Prostate gland (tissue), 2 donors: ENCODE measurements around the gene FANCE.
A peak's percentile ranks its signal among the peaks of the same experiment; 100 is the strongest.

Experiments used
- POLR2A ChIP-seq: fragments of 450-650 bp; IDR thresholded peaks from one replicate; pipeline ENCODE4 v1.6.1; 2016; ENCODE audit warnings: antibody characterized with exemption, mild to moderate bottlenecking
- POLR2AphosphoS5 ChIP-seq: sonication (generic); formaldehyde crosslinking; IDR thresholded peaks from one replicate; pipeline ENCODE4 v1.6.1; 2017; ENCODE audit warnings: antibody characterized with exemption
- TF ChIP-seq, protein P1 (sequence below), 4 experiments: fragments of 200-600 bp in 2 of 4; fragments of 450-650 bp in 2 of 4; sonication (generic) in 2 of 4; IDR thresholded peaks; 1 replicate in 3 of 4; 2 replicates in 1 of 4; pipeline ENCODE4 v1.5.1; 2016 to 2019; ENCODE audit warnings: antibody characterized with exemption in 4 of 4, mild to moderate bottlenecking in 2 of 4, moderate library complexity in 2 of 4

DNA sequence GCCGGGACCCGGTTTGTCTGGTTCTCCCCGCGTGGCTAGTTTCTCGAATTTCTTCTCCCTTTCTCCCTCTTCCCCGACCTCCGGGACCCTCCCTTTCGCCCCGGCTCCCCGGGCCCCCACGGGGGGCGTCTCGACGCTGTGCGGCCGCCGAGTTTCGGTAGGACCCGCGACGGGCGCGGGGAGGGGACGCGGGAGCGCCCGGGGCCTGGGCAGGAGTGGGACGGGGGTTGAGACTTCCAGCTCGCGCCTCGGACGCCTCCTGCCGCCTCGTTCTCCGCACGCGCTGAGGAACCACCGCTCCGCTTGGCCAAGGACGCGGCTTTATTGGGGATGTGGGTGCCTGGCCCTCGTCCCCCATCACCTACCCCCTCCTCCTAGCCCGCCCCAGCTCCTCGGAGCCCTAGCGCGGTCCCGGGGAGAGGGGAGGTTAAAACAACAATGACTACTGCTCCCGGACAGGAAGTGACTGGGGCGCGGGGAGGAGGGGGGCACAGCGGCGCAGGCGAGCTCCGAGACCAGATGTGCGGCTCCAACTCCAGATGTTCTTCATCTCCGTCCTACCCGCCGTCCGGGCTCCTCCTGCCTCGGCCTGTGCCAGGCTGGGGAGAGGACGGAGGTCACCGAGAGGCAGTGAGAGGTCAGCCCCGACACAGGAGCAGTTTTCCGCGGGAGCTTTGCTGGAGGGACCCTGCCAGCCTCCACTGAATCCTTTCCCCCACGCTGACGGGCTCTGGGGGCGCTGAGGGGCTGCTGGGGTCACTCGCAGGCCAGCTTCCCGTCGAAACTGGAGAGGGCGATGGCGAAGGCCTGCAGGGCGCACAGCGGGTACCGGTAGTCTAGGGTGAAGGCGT lies 45.7 kb downstream of the FANCE start:
- TF ChIP-seq POLR2A = peak; percentile 45
- TF ChIP-seq POLR2AphosphoS5 = no peak
- TF ChIP-seq, protein P1, sequence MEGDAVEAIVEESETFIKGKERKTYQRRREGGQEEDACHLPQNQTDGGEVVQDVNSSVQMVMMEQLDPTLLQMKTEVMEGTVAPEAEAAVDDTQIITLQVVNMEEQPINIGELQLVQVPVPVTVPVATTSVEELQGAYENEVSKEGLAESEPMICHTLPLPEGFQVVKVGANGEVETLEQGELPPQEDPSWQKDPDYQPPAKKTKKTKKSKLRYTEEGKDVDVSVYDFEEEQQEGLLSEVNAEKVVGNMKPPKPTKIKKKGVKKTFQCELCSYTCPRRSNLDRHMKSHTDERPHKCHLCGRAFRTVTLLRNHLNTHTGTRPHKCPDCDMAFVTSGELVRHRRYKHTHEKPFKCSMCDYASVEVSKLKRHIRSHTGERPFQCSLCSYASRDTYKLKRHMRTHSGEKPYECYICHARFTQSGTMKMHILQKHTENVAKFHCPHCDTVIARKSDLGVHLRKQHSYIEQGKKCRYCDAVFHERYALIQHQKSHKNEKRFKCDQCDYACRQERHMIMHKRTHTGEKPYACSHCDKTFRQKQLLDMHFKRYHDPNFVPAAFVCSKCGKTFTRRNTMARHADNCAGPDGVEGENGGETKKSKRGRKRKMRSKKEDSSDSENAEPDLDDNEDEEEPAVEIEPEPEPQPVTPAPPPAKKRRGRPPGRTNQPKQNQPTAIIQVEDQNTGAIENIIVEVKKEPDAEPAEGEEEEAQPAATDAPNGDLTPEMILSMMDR (IDR thresholded peaks at IDR 0.05) = peak in 3 of 4 experiments; percentile 9 to 26 (median 14)
